GM12878 (cell line): ENCODE measurements around the gene YY1. TPM values are rescaled to one million over a fixed set of nuclear protein-coding genes. Genes with fewer than 3 reads are reported as not detected.

Source experiments
- HDAC2 ChIP-seq: fragments of 200-600 bp; sonication (generic); IDR thresholded peaks from 2 replicates; pipeline ENCODE4 v1.6.1; 2017
- KLF5 ChIP-seq: fragments of 450-650 bp; IDR thresholded peaks from 2 replicates; pipeline ENCODE4 v1.6.1; 2014; ENCODE audit warnings: mild to moderate bottlenecking; ENCODE audit not compliant: partially characterized antibody
- POLR2AphosphoS2 ChIP-seq: IDR thresholded peaks from 2 replicates; pipeline ENCODE4 v1.6.1; 2011; ENCODE audit warnings: low read depth, mild to moderate bottlenecking, low read length, improper control_type of control experiment, moderate library complexity
- SIN3A ChIP-seq: IDR thresholded peaks from 2 replicates; pipeline ENCODE4 v1.6.1; 2012; ENCODE audit warnings: low read depth, low read length, improper control_type of control experiment
- SMAD1 ChIP-seq: fragments of 450-650 bp; IDR thresholded peaks from 2 replicates; pipeline ENCODE4 v1.6.1; 2018; ENCODE audit warnings: mild to moderate bottlenecking, low read depth; ENCODE audit not compliant: partially characterized antibody
- SMARCA5 ChIP-seq: fragments of 450-650 bp; IDR thresholded peaks from 2 replicates; pipeline ENCODE4 v1.6.1; 2017; ENCODE audit warnings: mild to moderate bottlenecking
- SMC3 ChIP-seq: IDR thresholded peaks from 2 replicates; pipeline ENCODE4 v1.6.1; 2011; ENCODE audit warnings: low read length, improper control_type of control experiment, borderline replicate concordance
- TCF12 ChIP-seq: IDR thresholded peaks from 2 replicates; pipeline ENCODE4 v1.6.1; 2011; ENCODE audit warnings: low read depth, mild to moderate bottlenecking, low read length
- TCF3 ChIP-seq: IDR thresholded peaks from 2 replicates; pipeline ENCODE4 v1.6.1; 2012; ENCODE audit warnings: low read depth, mild to moderate bottlenecking, low read length, borderline replicate concordance; ENCODE audit not compliant: insufficient read depth
- TCF7 ChIP-seq: IDR thresholded peaks from 2 replicates; pipeline ENCODE4 v1.6.1; 2014; ENCODE audit warnings: antibody characterized with exemption, borderline replicate concordance
- ZSCAN29 ChIP-seq: fragments of 450-650 bp; IDR thresholded peaks from 2 replicates; pipeline ENCODE4 v1.6.1; 2017; ENCODE audit warnings: mild to moderate bottlenecking, moderate library complexity
- polyA plus RNA-seq, 11 experiments: library from polyadenylated mRNA; depleted of rRNA in 4 of 11; unstranded in 6 of 11; stranded (reverse) in 5 of 11; fragments of >200 nt; fragmentation: Nextera tagmentation in 4 of 11; fragmentation: Illumina TruSeq in 1 of 11; extraction: Ambion mirVana in 4 of 11; extraction: Trizol in 1 of 11; gene quantifications; 1 replicate in 1 of 11; 2 replicates in 10 of 11; pipeline versions ENCODE4 v1.2.1 to v1.2.3, GENCODE V29; 2011 to 2016; ENCODE audit warnings: inconsistent platforms in 2 of 11, missing spikeins in 2 of 11, low read depth in 1 of 11
- total RNA-seq, 4 experiments: library from RNA; depleted of rRNA in 3 of 4; stranded (reverse); fragments of >200 nt in 3 of 4; fragmentation: Illumina TruSeq in 1 of 4; extraction: Trizol in 1 of 4; gene quantifications; 2 replicates each; pipeline versions ENCODE4 v1.2.1 to v1.2.3, GENCODE V29; 2013 to 2021
- TF ChIP-seq, protein P1 (sequence below): fragments of 450-650 bp; IDR thresholded peaks from 2 replicates; pipeline ENCODE4 v1.6.1; 2017; ENCODE audit warnings: mild to moderate bottlenecking, moderate library complexity
- TF ChIP-seq, protein P2 (sequence below): IDR thresholded peaks from 2 replicates; pipeline ENCODE4 v1.6.1; 2012; ENCODE audit warnings: low read depth, low read length, improper control_type of control experiment
- TF ChIP-seq, protein P3 (sequence below): fragments of 450-650 bp; IDR thresholded peaks from 2 replicates; pipeline ENCODE4 v1.6.1; 2016; ENCODE audit warnings: mild to moderate bottlenecking
- TF ChIP-seq, protein P4 (sequence below): IDR thresholded peaks from 2 replicates; pipeline ENCODE4 v1.6.1; 2012; ENCODE audit warnings: improper control_type of control experiment, low read depth, low read length; ENCODE audit not compliant: insufficient replicate concordance
- TF ChIP-seq, protein P5 (sequence below): fragments of 450-650 bp; IDR thresholded peaks from 2 replicates; pipeline ENCODE4 v1.6.1; 2016; ENCODE audit warnings: mild to moderate bottlenecking

The YY1 gene
- total and polyA plus RNA-seq, 10 of the 15 experiments (the other 5 are each of a cell fraction or from before 2014, with no cell fraction given) = 23.7 to 74.0 (median 39.9) TPM

DNA sequence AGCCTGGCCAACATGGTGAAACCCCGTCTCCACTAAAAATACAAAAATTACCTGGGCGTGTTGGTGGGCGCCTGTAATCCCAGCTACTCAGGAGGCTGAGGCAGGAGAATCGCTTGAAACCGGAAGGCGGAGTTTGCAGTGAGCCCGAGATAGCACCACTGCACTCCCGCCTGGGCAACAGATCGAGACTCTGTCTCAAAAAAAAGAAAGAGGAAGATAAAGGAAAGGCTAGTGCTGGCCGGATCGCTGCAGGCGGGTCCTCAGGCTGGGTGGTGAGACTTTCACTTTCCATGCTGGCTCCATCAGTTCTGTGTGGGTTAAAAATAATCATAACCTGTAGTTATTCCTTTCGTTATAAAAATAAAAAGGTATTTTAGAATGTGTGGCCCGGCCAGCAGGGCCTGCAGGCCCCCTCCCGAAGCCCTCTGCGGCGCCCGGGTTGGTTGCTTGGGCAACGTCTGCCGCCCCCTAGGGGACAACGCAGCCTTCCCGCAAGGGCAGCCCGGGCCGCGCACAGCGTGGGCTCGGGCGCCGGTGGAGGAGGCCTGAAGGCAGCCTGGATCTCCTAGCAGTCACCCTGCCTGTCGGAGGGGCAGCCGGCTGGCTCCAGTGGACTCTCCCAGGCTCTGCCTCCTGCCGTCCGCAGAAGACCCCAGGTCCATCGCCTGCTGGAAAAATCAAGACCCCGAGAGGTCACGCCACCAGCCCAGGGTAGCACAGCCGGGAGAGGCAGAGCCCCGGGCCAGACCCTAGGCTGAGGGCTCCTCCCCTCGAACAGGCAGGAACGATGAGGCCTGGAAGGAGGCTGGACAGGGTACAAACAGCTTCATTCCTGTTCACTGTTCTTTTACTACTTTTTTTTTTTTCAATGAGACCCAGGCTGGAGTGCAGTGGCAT is 79.2 kb downstream of the YY1 start (continued):
- TF ChIP-seq, protein P1, sequence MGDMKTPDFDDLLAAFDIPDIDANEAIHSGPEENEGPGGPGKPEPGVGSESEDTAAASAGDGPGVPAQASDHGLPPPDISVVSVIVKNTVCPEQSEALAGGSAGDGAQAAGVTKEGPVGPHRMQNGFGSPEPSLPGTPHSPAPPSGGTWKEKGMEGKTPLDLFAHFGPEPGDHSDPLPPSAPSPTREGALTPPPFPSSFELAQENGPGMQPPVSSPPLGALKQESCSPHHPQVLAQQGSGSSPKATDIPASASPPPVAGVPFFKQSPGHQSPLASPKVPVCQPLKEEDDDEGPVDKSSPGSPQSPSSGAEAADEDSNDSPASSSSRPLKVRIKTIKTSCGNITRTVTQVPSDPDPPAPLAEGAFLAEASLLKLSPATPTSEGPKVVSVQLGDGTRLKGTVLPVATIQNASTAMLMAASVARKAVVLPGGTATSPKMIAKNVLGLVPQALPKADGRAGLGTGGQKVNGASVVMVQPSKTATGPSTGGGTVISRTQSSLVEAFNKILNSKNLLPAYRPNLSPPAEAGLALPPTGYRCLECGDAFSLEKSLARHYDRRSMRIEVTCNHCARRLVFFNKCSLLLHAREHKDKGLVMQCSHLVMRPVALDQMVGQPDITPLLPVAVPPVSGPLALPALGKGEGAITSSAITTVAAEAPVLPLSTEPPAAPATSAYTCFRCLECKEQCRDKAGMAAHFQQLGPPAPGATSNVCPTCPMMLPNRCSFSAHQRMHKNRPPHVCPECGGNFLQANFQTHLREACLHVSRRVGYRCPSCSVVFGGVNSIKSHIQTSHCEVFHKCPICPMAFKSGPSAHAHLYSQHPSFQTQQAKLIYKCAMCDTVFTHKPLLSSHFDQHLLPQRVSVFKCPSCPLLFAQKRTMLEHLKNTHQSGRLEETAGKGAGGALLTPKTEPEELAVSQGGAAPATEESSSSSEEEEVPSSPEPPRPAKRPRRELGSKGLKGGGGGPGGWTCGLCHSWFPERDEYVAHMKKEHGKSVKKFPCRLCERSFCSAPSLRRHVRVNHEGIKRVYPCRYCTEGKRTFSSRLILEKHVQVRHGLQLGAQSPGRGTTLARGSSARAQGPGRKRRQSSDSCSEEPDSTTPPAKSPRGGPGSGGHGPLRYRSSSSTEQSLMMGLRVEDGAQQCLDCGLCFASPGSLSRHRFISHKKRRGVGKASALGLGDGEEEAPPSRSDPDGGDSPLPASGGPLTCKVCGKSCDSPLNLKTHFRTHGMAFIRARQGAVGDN = peak; percentile 94
- TF ChIP-seq POLR2AphosphoS2 (no peak), HDAC2 (no peak), SIN3A (no peak), KLF5 (no peak), TCF3 (no peak), SMC3 (peak; percentile 42; the same call in 1 of the 2 replicates), TCF7 (no peak), TCF12 (no peak), SMAD1 (no peak), ZSCAN29 (no peak), SMARCA5 (0 out of 2 replicates have a peak, but pooled peaks have one; percentile 16)
- TF ChIP-seq, protein P2, sequence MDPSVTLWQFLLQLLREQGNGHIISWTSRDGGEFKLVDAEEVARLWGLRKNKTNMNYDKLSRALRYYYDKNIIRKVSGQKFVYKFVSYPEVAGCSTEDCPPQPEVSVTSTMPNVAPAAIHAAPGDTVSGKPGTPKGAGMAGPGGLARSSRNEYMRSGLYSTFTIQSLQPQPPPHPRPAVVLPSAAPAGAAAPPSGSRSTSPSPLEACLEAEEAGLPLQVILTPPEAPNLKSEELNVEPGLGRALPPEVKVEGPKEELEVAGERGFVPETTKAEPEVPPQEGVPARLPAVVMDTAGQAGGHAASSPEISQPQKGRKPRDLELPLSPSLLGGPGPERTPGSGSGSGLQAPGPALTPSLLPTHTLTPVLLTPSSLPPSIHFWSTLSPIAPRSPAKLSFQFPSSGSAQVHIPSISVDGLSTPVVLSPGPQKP = no peak
- TF ChIP-seq, protein P3, sequence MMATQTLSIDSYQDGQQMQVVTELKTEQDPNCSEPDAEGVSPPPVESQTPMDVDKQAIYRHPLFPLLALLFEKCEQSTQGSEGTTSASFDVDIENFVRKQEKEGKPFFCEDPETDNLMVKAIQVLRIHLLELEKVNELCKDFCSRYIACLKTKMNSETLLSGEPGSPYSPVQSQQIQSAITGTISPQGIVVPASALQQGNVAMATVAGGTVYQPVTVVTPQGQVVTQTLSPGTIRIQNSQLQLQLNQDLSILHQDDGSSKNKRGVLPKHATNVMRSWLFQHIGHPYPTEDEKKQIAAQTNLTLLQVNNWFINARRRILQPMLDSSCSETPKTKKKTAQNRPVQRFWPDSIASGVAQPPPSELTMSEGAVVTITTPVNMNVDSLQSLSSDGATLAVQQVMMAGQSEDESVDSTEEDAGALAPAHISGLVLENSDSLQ = no peak
- TF ChIP-seq, protein P4, sequence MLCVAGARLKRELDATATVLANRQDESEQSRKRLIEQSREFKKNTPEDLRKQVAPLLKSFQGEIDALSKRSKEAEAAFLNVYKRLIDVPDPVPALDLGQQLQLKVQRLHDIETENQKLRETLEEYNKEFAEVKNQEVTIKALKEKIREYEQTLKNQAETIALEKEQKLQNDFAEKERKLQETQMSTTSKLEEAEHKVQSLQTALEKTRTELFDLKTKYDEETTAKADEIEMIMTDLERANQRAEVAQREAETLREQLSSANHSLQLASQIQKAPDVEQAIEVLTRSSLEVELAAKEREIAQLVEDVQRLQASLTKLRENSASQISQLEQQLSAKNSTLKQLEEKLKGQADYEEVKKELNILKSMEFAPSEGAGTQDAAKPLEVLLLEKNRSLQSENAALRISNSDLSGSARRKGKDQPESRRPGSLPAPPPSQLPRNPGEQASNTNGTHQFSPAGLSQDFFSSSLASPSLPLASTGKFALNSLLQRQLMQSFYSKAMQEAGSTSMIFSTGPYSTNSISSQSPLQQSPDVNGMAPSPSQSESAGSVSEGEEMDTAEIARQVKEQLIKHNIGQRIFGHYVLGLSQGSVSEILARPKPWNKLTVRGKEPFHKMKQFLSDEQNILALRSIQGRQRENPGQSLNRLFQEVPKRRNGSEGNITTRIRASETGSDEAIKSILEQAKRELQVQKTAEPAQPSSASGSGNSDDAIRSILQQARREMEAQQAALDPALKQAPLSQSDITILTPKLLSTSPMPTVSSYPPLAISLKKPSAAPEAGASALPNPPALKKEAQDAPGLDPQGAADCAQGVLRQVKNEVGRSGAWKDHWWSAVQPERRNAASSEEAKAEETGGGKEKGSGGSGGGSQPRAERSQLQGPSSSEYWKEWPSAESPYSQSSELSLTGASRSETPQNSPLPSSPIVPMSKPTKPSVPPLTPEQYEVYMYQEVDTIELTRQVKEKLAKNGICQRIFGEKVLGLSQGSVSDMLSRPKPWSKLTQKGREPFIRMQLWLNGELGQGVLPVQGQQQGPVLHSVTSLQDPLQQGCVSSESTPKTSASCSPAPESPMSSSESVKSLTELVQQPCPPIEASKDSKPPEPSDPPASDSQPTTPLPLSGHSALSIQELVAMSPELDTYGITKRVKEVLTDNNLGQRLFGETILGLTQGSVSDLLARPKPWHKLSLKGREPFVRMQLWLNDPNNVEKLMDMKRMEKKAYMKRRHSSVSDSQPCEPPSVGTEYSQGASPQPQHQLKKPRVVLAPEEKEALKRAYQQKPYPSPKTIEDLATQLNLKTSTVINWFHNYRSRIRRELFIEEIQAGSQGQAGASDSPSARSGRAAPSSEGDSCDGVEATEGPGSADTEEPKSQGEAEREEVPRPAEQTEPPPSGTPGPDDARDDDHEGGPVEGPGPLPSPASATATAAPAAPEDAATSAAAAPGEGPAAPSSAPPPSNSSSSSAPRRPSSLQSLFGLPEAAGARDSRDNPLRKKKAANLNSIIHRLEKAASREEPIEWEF = no peak
- TF ChIP-seq, protein P5, sequence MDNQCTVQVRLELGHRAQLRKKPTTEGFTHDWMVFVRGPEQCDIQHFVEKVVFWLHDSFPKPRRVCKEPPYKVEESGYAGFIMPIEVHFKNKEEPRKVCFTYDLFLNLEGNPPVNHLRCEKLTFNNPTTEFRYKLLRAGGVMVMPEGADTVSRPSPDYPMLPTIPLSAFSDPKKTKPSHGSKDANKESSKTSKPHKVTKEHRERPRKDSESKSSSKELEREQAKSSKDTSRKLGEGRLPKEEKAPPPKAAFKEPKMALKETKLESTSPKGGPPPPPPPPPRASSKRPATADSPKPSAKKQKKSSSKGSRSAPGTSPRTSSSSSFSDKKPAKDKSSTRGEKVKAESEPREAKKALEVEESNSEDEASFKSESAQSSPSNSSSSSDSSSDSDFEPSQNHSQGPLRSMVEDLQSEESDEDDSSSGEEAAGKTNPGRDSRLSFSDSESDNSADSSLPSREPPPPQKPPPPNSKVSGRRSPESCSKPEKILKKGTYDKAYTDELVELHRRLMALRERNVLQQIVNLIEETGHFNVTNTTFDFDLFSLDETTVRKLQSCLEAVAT = peak; percentile 80
